ENCODE results near the gene HCST.

HCST gene

GRCh38 chr19:35944556-35944955 is 42.2 kb downstream of the HCST start:
- H3K27me3 Mint-ChIP-seq = no peaks in the 10 kb centered on the region
- no peak overlapping the region for H3K4me3 Mint-ChIP-seq
- peaks cover 5% of the 10 kb centered on the region for H3K4me1 Mint-ChIP-seq (ENCODE audit: low read depth)
- H3K36me3 Mint-ChIP-seq (ENCODE audit: low read depth) = peaks cover 11% of the 10 kb centered on the region
- no peak overlapping the region for H3K27ac Mint-ChIP-seq
- no peak for DNase-seq
- no peaks in the 10 kb centered on the region for H3K9me3 Mint-ChIP-seq

DNA sequence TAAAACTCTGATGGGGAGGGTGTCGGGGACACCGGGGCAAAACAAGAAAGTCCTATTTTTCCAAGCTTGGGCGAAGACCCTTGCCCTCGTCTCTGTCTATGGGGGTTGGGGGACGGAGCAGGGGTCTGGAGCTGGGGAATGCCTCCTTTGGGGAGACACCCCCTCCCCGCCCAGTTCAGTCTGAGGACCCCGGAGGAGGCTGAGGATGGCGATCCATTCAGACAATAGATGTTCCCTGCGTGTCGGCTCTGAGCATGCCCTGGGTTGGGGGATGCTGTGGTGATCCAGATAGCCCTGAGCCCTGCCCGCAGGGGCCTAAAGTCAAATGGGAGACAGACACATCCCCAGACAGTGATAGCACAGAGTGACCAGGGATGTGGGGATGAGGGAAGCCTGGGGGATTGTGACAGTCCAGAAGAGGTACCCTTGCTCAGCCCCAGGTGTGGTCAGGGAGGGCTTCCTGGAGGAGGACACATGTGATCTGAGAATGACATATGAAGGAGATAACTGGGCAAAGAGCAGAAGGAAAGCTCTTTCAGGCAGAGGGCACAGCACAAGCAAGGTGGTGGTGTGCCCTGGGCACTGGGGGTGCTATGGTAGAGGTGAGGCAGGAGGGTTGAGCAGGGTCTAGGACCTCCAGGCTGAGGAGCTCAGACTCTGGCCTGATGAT is 42.9 kb downstream of the HCST start:
- Mint-ChIP-seq H3K36me3 (ENCODE audit: low read depth) (peaks cover 9% of the 10 kb centered on the region), H3K4me3 (no peak overlapping the region), H3K27ac (peak overlapping the region; percentile 15), H3K9me3 (no peaks in the 10 kb centered on the region), H3K4me1 (ENCODE audit: low read depth) (peaks cover 12% of the 10 kb centered on the region), H3K27me3 (no peaks in the 10 kb centered on the region)
- no peak for DNase-seq

- Mint-ChIP-seq H3K4me3 (no peak overlapping the region), H3K9me3 (no peaks in the 10 kb centered on the region), H3K4me1 (ENCODE audit: low read depth) (peaks cover 14% of the 10 kb centered on the region), H3K27me3 (no peaks in the 10 kb centered on the region), H3K36me3 (ENCODE audit: low read depth) (peaks cover 7% of the 10 kb centered on the region), H3K27ac (peak overlapping the region; percentile 7)
- no peak for DNase-seq
Measured at GRCh38 chr19:35946203-35946602, 43.9 kb downstream of the HCST start.

GRCh38 chr19:35949131-35949530 is 46.8 kb downstream of the HCST start:
- H3K4me3 Mint-ChIP-seq = no peak overlapping the region
- H3K27me3 Mint-ChIP-seq = no peaks in the 10 kb centered on the region
- no peaks in the 10 kb centered on the region for H3K9me3 Mint-ChIP-seq
- peaks cover 35% of the 10 kb centered on the region for H3K4me1 Mint-ChIP-seq (ENCODE audit: low read depth)
- H3K27ac Mint-ChIP-seq = no peak overlapping the region
- peaks cover 3% of the 10 kb centered on the region for H3K36me3 Mint-ChIP-seq (ENCODE audit: low read depth)
- DNase-seq = no peak
